IMR-90 (cell line): ENCODE measurements around the gene MICAL2. TPM values are rescaled to one million over a fixed set of nuclear protein-coding genes. Genes with fewer than 3 reads are reported as not detected.

Experiments
- CTCF ChIP-seq: conservative IDR thresholded peaks from 2 replicates; pipeline ENCODE4 v1.5.1; 2012; ENCODE audit warnings: mild to moderate bottlenecking, low read depth, low read length, improper control_type of control experiment
- MAFK ChIP-seq: IDR thresholded peaks from 2 replicates; pipeline ENCODE4 v1.6.1; 2012; ENCODE audit warnings: low read depth, low read length, improper control_type of control experiment
- MAZ ChIP-seq: IDR thresholded peaks from 2 replicates; pipeline ENCODE4 v1.6.1; 2012; ENCODE audit warnings: low read depth, mild to moderate bottlenecking, low read length, improper control_type of control experiment, moderate library complexity, borderline replicate concordance
- NFE2L2 ChIP-seq: fragments of 150-350 bp; IDR thresholded peaks from 2 replicates; pipeline ENCODE4 v1.6.1; 2016; ENCODE audit warnings: low read depth, mild to moderate bottlenecking, low read length
- RCOR1 ChIP-seq: IDR thresholded peaks from 2 replicates; pipeline ENCODE4 v1.6.1; 2012; ENCODE audit warnings: mild to moderate bottlenecking, low read length, improper control_type of control experiment; ENCODE audit not compliant: insufficient replicate concordance
- USF2 ChIP-seq: fragments of 150-350 bp; IDR thresholded peaks from 2 replicates; pipeline ENCODE4 v1.6.1; 2017; ENCODE audit warnings: mild to moderate bottlenecking, antibody characterized with exemption, low read length, low read depth
- polyA plus RNA-seq, 3 experiments: library from polyadenylated mRNA; depleted of rRNA; stranded (reverse); fragments of >200 nt; gene quantifications; 2 replicates each; pipeline ENCODE4 v1.2.3, GENCODE V29; 2012; ENCODE audit warnings: low replicate concordance in 1 of 3
- total RNA-seq: library from RNA; depleted of rRNA; stranded (reverse); fragments of >200 nt; gene quantifications from 2 replicates; pipeline ENCODE4 v1.2.3, GENCODE V29; 2012

The MICAL2 gene
- total and polyA plus RNA-seq, 2 of the 4 experiments (the other 2 are of a cell fraction) = 170 to 336 TPM

- TF ChIP-seq USF2 = peak; percentile 94
- TF ChIP-seq MAZ = peak; percentile 85; the same call in 1 of the 2 replicates
- no peak for TF ChIP-seq RCOR1
- no peak for TF ChIP-seq CTCF
- no peak for TF ChIP-seq NFE2L2
- no peak for TF ChIP-seq MAFK
Observed at GRCh38 chr11:12110201-12110713, at the start of gene MICAL2 (continued).
